GM04503 (cell line): Measurements from ENCODE around the gene SCYL1.
"Not testable (repeated sequence)": the region's sequence is repeated elsewhere in the genome, so short reads cannot be mapped to it uniquely, and the experiment has no call there.

Experiments used
- DNase-seq: peaks from one replicate; pipeline ENCODE4 v3.0.0-alpha.2; 2012; ENCODE audit warnings: low read depth

SCYL1 gene

GRCh38 chr11:65506290-65506771, 18.6 kb upstream of the SCYL1 start:
- no peak for DNase-seq

GRCh38 chr11:65506772-65507505, 17.9 kb upstream of the SCYL1 start:
- no peak for DNase-seq

DNA sequence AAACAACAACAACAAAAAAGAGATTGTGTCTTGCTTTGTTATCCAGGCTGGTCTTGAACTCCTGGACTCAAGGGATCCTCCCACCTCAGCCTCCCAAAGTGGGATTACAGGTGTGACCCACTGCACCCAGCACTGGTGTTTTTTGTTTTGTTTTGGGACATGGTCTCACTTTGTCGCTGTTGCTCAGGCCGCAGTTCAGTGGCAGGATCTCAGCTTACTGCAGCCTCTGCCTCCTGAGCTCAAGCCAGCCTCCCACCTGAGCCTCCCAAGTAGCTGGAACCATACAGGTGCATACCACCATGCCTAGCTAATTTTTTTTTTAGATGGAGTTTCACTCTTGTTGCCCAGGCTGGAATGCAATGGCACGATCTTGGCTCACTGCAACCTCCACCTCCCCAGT, 12.6 kb upstream of the SCYL1 start:
- not testable (repeated sequence) for DNase-seq

DNA sequence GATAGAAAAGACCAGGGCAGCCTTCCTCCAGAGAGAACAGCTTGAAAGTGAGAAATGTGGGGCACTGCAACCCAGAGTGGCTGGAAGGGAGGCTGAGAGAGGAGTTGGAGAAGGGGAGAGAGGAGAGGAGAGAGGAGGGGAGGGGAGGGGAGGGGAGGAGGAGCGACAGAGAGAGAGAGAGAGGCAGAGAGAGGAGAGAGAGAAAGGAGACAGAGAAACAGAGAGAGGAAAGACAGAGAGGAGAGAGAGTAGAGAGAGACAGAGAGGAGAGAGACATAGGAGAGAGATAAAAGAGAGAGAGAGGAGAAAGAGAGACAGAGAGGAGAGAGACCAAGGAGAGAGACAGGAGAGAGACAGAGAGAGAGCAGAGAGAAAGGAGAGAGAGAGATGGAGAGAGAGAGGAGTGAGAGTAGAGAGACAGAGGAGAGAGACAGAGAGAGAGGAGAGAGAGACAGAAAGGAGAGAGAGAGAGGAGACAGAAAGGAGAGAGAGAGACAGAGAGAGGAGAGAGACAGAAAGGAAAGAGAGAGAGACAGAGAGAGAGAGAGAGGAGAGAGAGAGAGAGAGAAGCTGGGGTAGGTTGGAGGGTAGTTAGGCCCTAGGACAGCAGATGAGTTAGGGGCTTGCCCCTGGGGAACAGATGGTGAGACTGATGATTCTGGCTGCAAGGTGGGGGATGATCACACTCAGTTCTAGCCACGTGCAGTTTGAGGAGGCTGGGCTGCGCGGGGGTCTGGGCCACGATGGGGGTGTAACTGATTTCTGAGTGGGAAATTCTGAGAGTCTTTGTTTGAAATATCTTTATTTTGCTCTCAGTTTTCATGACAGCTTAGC, 8.5 kb upstream of the SCYL1 start:
- DNase-seq, result no peak

GRCh38 chr11:65518941-65519549, 5.8 kb upstream of the SCYL1 start:
- not testable (repeated sequence) for DNase-seq

DNA sequence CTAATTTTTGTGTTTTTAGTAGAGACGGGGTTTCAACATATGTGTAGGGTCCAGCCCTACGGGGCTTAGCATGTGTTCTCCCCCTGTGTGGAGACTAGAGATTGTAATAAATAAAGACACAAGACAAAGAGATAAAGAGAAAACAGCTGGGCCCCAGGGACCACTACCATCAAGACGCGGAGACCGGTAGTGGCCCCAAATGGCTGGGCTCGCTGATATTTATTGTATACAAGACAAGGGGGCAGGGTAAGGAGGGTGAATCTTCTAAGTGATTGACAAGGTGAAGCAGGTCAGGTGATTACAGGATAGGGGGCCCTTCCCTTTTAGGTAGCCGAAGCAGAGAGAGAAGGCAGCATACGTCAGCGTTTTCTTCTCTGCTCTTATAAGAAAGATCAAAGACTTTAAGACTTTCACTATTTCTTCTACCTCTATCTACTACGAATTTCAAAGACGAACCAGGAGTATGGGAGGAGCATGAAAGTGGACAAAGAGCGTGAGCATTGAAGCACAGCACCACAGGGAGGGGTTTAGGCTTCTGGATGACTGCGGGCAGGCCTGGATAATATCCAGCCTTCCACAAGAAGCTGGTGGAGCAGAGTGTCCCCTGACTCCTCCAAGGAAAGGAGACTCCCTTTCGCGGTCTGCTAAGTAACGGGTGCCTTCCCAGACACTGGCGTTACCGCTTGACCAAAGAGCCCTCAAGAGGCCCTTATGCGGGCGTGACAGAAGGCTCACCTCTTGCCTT, 2.9 kb upstream of the SCYL1 start:
- DNase-seq, result not testable (repeated sequence)

- not testable (repeated sequence) for DNase-seq
Observed at GRCh38 chr11:65522718-65523630, 1.9 kb upstream of the SCYL1 start.

DNA sequence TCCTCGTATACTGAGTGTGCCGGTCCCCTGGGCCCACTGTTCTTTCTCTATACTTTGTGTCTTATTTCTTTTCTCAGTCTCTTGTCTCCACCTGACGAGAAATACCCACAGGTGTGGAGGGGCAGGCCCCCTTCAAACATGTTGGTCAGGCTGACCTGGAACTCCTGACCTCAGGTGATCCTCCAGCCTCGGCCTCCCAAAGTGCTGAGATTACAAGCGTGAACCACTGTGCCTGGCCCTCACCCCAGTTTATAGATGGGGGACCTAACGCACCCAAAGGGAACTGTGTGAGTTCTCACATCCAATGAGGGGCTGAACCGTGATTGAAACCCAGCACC, 1.3 kb upstream of the SCYL1 start:
- DNase-seq, result not testable (repeated sequence)

GRCh38 chr11:65524014-65524740, 706 bp upstream of the SCYL1 start:
- DNase-seq, result no peak

GRCh38 chr11:65525546-65526480, 930 bp downstream of the SCYL1 start:
- no peak for DNase-seq

GRCh38 chr11:65526744-65527143, 1.9 kb downstream of the SCYL1 start:
- no peak for DNase-seq

DNA sequence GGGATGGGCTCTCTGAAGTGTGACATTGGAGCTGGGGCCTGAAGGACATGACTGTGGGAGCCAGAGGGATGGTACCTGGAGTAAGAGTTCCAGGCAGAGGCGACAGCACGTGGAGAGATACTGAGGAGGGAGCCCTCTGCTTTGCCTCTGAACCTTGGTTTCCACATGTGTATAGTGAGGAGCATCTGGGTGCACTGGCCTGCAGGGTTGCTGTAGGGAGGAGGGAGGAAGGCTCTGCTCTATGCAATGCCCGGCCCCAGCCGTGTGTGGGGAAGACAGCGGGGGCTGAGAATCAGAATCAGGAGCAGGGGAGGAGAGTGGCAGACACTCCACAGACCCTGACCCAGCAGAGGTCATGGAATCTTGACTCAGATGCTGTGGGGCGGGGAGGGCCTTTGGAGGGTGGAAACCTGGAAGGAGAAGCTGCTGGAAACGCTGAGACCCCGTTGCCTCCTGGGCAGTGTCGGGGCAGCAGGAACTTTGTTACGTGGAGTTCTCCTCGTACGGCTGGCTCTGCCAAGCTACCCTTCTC, 4.0 kb downstream of the SCYL1 start:
- DNase-seq, result no peak

DNA sequence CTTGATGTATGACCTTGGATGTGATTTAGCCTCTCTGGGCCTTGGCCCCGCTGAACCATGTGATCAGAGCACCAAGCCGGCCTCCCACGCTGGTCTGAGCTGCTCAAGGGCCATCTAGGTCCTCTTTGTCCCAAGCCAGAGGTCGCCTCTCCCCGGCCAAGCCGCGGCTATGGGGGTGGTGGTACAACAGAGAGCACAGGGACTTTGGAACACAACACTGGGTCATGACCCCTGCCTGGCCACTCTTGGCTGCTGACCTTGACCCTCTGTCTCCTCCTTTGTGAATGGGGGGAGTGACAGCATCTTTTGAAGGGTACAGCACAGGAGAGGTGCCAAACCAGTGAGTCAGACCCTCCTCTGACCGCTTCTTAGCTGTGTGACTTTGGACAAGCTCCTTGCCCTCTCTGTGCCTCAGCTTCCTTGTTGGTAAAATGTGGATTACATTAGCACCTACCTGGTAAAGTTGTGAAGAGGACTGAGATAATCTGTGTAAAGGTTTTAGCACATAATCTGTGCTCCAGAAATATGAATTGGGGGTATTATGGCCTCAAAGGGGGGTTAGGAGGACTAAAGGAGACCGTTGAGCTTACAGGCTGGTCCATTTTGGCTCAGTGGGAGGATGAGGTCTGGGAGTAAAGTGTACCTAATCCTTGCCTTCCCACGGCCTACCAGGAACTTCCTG, 4.7 kb downstream of the SCYL1 start:
- DNase-seq, result no peak

GRCh38 chr11:65530157-65530496, 5.2 kb downstream of the SCYL1 start:
- no peak for DNase-seq

DNA sequence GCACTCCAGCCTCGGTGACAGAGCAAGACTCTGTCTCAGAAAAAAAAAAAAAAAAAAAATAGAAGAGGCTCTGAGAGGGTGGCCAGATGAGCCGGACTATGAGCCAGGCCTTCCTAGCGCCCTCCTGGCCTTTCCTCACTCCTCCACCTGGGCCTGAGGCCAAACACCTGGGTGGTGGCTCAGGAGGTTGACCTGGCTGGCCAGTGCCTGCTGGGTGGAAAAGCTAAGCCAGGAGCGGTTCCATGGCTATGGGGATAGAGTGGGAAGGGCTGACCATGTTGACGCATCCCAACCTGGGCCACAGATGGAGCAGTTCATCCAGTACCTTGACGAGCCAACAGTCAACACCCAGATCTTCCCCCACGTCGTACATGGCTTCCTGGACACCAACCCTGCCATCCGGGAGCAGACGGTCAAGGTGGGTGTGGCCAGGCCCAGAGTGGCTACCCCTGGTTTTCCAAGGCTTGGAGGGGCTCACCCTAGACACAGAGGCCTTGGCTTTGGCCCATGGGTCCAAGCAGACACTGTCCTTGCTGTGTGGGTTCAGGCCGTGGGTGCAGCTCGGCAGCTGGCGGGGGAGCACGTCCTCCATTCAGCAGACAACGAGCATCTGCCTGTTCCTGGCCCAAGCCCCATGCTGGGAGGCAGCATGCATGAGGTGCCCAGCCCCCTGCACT, 7.6 kb downstream of the SCYL1 start:
- no peak for DNase-seq

DNA sequence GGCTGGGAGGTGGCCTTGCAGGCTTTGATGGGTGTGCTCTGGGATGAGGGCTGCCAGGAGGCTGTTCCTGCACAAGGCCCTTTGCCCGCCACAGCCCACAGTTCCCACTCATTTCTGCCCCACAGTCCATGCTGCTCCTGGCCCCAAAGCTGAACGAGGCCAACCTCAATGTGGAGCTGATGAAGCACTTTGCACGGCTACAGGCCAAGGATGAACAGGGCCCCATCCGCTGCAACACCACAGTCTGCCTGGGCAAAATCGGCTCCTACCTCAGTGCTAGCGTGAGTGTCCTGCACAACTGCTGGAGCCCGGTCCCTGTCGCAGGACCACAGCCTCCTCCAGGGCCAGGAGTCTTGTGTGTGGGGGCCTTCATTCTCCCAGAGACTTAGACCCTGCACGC, 10.2 kb downstream of the SCYL1 start:
- no peak for DNase-seq

DNA sequence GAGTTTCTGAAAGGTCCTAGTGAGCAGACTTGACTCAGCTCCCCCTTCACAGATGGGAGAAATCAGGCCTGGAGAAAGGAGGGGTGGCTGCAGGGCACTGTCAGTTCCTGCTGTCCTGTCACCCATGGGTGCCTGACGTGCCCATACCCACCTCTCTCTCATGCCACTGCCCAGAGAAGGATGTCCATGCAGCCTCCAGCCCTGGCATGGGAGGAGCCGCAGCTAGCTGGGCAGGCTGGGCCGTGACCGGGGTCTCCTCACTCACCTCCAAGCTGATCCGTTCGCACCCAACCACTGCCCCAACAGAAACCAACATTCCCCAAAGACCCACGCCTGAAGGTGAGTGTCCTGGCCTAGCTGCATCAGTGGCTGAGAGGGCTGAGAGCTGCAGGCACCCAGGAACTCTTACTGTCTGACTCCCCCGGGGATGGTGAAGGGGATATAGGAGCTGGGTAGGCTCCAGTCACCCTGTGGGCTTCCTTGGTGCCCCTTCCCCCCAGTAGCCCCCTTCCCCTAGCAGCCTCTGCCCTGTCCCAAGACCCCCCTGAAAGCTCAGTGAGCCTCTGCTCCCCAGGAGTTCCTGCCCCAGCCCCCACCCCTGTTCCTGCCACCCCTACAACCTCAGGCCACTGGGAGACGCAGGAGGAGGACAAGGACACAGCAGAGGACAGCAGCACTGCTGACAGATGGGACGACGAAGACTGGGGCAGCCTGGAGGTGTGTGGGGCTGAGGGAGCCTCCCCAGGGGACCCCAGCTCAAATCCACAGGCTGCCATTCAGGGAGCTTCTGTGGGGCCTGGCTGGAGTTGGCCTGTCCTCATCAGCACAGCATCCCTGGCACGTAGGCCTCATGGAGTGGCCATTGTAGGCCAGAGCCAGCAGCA, 11.8 kb downstream of the SCYL1 start:
- no peak for DNase-seq
